ENCODE data around the gene NKIRAS1.

- TF ChIP-seq CTCF (conservative IDR thresholded peaks at IDR 0.05 in 1 of 2, IDR thresholded peaks at IDR 0.05 in 1 of 2; ENCODE audit: low read depth in 1 of 2, low read length in 2 of 2) (no peak), EZH2 (IDR thresholded peaks at IDR 0.05; ENCODE audit: low read length, missing control alignments) (no peak)
These were observed 20.5 kb upstream of the NKIRAS1 start for GRCh38 chr3:23937296-23937695.
